K562 (cell line): Measurements from ENCODE around the gene KIF3B. TPM values are rescaled to one million over a fixed set of nuclear protein-coding genes. Genes with fewer than 3 reads are reported as not detected.

ENCODE experiments used
- GATAD2B ChIP-seq: fragments of 450-650 bp; IDR thresholded peaks from 2 replicates; pipeline ENCODE4 v1.6.1; 2017; ENCODE audit warnings: mild to moderate bottlenecking, borderline replicate concordance
- HDGF ChIP-seq: fragments of 450-650 bp; IDR thresholded peaks from 2 replicates; pipeline ENCODE4 v1.6.1; 2016
- HNRNPK ChIP-seq: fragments of 200-400 bp; formaldehyde crosslinking; IDR thresholded peaks from one replicate; pipeline ENCODE4 v1.6.1; 2018; ENCODE audit warnings: mild to moderate bottlenecking, low read depth, low read length; ENCODE audit not compliant: poor library complexity, severe bottlenecking
- HSF4 ChIP-seq: fragments of 250-450 bp; sonication (Bioruptor Pico); IDR thresholded peaks from 2 replicates; pipeline ENCODE4 v2.1.2; 2022; ENCODE audit warnings: mild to moderate bottlenecking, moderate library complexity, borderline replicate concordance
- MCM2 ChIP-seq: fragments of 450-650 bp; IDR thresholded peaks from 2 replicates; pipeline ENCODE4 v1.6.1; 2017; ENCODE audit warnings: low read depth, mild to moderate bottlenecking
- ZNF253 ChIP-seq: fragments of 250-450 bp; sonication (Bioruptor Pico); conservative IDR thresholded peaks from 2 replicates; pipeline ENCODE4 v1.6.1; 2021; ENCODE audit warnings: mild to moderate bottlenecking
- ZNF408 ChIP-seq: fragments of 250-450 bp; sonication (Bioruptor Pico); IDR thresholded peaks from 2 replicates; pipeline ENCODE4 v1.4.0; 2020; ENCODE audit warnings: low read depth, mild to moderate bottlenecking, moderate library complexity
- ZNF445 ChIP-seq: fragments of 250-450 bp; sonication (Bioruptor Pico); IDR thresholded peaks from 2 replicates; pipeline ENCODE4 v1.4.0; 2020; ENCODE audit warnings: low read depth, mild to moderate bottlenecking, moderate library complexity
- ZNF639 ChIP-seq, 2 experiments: fragments of 200-800 bp in 1 of 2; sonication (Bioruptor generic) in 1 of 2; sonication (generic) in 1 of 2; formaldehyde crosslinking in 1 of 2; IDR thresholded peaks in 1 of 2; conservative IDR thresholded peaks in 1 of 2; 2 replicates each; pipeline versions ENCODE4 v1.5.0 to v1.6.1; 2016 to 2020; ENCODE audit warnings: missing compliant biosample characterization in 1 of 2, missing genetic modification characterization in 1 of 2, missing genetic modification reagents in 1 of 2
- ZNF780A ChIP-seq: fragments of 250-450 bp; sonication (Bioruptor Pico); IDR thresholded peaks from 2 replicates; pipeline ENCODE4 v1.5.0; 2021; ENCODE audit warnings: mild to moderate bottlenecking
- polyA plus RNA-seq, 8 experiments: library from polyadenylated mRNA; depleted of rRNA in 4 of 8; stranded (reverse) in 5 of 8; unstranded in 3 of 8; fragments of >200 nt; fragmentation: Nextera tagmentation in 2 of 8; fragmentation: Illumina TruSeq in 1 of 8; extraction: Ambion mirVana in 2 of 8; extraction: Trizol in 1 of 8; gene quantifications; 2 replicates each; pipeline versions ENCODE4 v1.2.1 to v1.2.3, GENCODE V29; 2011 to 2014; ENCODE audit warnings: inconsistent platforms in 1 of 8, missing spikeins in 1 of 8
- total RNA-seq, 7 experiments: library from RNA; depleted of rRNA in 6 of 7; stranded (reverse); fragments of >200 nt in 6 of 7; fragmentation: Illumina TruSeq in 2 of 7; extraction: Trizol in 2 of 7; gene quantifications; 2 replicates each; pipeline versions ENCODE4 v1.2.1 to v1.2.3, GENCODE V29; 2011 to 2021; ENCODE audit warnings: low replicate concordance in 1 of 7
- TF ChIP-seq, protein P1 (sequence below): IDR thresholded peaks from 2 replicates; pipeline ENCODE4 v1.6.1; 2012; ENCODE audit warnings: low read depth, low read length, improper control_type of control experiment, borderline replicate concordance
- TF ChIP-seq, protein P2 (sequence below): fragments of 250-450 bp; sonication (Bioruptor Pico); IDR thresholded peaks from 2 replicates; pipeline ENCODE4 v1.5.0; 2021; ENCODE audit warnings: mild to moderate bottlenecking, moderate library complexity
- TF ChIP-seq, protein P3 (sequence below), 2 experiments: fragments of 450-650 bp; IDR thresholded peaks; 2 replicates each; pipeline ENCODE4 v1.6.1; 2018; ENCODE audit warnings: mild to moderate bottlenecking in 2 of 2, low read depth in 1 of 2; ENCODE audit not compliant: partially characterized antibody in 2 of 2

The KIF3B gene
- total and polyA plus RNA-seq, 9 of the 15 experiments (the other 6 are each of a cell fraction or from before 2014, with no cell fraction given) = 2.9 to 12.3 (median 8.6) TPM

- TF ChIP-seq HSF4 (CRISPR knock-in tag) (no peak), ZNF639 (CRISPR knock-in tag; conservative IDR thresholded peaks at IDR 0.05 in 1 of 2, IDR thresholded peaks at IDR 0.05 in 1 of 2) (no peak), ZNF445 (no peak), ZNF780A (CRISPR knock-in tag) (no peak), ZNF253 (CRISPR knock-in tag) (no peak), HNRNPK (no peak), ZNF408 (no peak), GATAD2B (peak; percentile 44; the same call in 1 of the 2 replicates), HDGF (no peak), MCM2 (no peak)
- TF ChIP-seq, protein P1, sequence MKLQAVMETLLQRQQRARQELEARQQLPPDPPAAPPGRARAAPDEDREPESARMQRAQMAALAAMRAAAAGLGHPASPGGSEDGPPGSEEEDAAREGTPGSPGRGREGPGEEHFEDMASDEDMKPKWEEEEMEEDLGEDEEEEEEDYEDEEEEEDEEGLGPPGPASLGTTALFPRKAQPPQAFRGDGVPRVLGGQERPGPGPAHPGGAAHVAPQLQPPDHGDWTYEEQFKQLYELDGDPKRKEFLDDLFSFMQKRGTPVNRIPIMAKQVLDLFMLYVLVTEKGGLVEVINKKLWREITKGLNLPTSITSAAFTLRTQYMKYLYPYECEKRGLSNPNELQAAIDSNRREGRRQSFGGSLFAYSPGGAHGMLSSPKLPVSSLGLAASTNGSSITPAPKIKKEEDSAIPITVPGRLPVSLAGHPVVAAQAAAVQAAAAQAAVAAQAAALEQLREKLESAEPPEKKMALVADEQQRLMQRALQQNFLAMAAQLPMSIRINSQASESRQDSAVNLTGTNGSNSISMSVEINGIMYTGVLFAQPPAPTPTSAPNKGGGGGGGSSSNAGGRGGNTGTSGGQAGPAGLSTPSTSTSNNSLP = no peak
- TF ChIP-seq, protein P2, sequence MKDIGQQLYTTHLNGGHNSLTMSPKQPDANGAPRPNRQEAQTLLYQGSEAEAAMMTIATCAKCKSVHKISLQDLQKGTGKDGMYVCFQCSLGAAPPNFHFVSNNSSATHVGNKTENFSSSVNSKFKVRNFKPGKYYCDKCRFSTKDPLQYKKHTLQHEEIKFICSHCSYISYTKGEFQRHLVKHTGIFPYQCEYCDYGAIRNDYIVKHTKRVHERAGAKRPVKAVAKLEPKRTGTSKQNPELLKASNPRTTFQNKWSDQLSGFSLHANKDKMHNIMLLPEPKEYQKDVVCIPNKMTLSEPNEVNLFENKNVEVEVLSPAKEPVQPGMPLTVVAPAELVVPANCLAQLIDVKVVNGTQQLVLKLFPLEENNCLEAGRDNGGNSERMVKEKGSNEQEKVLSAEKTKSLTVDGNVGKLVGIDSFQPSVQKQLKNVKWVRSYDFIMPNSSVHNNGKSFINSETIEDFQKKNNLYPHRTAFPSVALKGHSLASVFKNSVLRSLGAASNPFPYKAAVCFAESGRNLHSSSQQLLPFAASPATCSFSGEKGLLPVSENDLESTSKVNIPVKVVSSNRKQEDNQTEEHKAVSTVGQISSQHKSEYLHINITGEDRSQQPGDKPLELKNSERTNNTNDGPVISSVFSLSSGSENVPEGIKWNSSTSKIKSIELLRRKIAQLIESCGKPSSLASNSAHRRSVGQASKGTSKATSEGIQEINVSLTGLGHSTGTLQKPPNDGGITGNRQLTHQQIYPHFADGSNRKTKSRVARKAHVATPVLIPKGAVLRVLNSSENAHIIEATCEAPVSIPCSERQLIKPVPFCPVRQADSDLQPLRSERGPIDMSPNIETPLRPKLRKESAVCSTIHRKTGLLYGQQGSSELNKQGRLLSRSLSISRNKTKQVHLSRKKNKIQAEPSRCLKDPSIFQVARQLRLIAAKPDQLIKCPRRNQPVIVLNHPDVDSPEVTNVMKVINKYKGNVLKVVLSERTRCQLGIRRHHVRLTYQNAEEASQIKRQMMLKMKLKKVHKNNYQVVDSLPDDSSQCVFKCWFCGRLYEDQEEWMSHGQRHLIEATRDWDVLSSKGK (CRISPR knock-in tag) = no peak
- TF ChIP-seq, protein P3, sequence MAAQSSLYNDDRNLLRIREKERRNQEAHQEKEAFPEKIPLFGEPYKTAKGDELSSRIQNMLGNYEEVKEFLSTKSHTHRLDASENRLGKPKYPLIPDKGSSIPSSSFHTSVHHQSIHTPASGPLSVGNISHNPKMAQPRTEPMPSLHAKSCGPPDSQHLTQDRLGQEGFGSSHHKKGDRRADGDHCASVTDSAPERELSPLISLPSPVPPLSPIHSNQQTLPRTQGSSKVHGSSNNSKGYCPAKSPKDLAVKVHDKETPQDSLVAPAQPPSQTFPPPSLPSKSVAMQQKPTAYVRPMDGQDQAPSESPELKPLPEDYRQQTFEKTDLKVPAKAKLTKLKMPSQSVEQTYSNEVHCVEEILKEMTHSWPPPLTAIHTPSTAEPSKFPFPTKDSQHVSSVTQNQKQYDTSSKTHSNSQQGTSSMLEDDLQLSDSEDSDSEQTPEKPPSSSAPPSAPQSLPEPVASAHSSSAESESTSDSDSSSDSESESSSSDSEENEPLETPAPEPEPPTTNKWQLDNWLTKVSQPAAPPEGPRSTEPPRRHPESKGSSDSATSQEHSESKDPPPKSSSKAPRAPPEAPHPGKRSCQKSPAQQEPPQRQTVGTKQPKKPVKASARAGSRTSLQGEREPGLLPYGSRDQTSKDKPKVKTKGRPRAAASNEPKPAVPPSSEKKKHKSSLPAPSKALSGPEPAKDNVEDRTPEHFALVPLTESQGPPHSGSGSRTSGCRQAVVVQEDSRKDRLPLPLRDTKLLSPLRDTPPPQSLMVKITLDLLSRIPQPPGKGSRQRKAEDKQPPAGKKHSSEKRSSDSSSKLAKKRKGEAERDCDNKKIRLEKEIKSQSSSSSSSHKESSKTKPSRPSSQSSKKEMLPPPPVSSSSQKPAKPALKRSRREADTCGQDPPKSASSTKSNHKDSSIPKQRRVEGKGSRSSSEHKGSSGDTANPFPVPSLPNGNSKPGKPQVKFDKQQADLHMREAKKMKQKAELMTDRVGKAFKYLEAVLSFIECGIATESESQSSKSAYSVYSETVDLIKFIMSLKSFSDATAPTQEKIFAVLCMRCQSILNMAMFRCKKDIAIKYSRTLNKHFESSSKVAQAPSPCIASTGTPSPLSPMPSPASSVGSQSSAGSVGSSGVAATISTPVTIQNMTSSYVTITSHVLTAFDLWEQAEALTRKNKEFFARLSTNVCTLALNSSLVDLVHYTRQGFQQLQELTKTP (IDR thresholded peaks at IDR 0.05; ENCODE audit: low read depth in 1 of 2, partially characterized antibody in 2 of 2) = peak in 1 of 2 experiments; percentile 14
These were observed 82.3 kb downstream of the KIF3B start (continued) for GRCh38 chr20:32359633-32360332.
